ENCODE results near the gene UCN.
"Not testable (repeated sequence)": the region's sequence is repeated elsewhere in the genome, so short reads cannot be mapped to it uniquely, and the experiment has no call there.

UCN gene

GRCh38 chr2:27306136-27306535, 2.1 kb downstream of the UCN start:
- no peaks in the 10 kb centered on the region for H3K9me3 Mint-ChIP-seq
- H3K27ac Mint-ChIP-seq = no peak overlapping the region
- H3K4me3 Mint-ChIP-seq = peak overlapping the region; percentile 35

DNA sequence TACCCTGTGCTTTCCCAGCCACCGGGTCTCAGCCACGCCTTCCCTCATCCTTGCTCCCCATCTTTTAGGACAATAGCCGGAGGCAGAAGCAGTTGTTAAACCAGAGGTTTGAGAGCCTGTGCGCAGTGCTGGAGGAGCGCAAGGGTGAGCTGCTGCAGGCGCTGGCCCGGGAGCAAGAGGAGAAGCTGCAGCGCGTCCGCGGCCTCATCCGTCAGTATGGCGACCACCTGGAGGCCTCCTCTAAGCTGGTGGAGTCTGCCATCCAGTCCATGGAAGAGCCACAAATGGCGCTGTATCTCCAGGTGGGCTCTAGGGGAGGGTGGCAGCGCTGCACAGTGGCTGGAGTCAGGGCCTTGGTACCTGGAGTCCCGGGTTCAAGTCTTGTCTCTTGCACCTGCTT, 2.7 kb downstream of the UCN start:
- H3K9me3 Mint-ChIP-seq = no peaks in the 10 kb centered on the region
- H3K27ac Mint-ChIP-seq = no peak overlapping the region
- peaks cover 18% of the 10 kb centered on the region for H3K36me3 Mint-ChIP-seq (ENCODE audit: low read depth)
- peaks cover 12% of the 10 kb centered on the region for H3K4me1 Mint-ChIP-seq (ENCODE audit: low read depth)
- DNase-seq = no peak
- peaks cover 42% of the 10 kb centered on the region for H3K27me3 Mint-ChIP-seq
- H3K4me3 Mint-ChIP-seq = no peak overlapping the region

More at GRCh38 chr2:27306136-27306535, 2.1 kb downstream of the UCN start:
- peaks cover 42% of the 10 kb centered on the region for H3K27me3 Mint-ChIP-seq
- DNase-seq = peak; percentile 36
- H3K4me1 Mint-ChIP-seq (ENCODE audit: low read depth) = peaks cover 12% of the 10 kb centered on the region
- H3K36me3 Mint-ChIP-seq (ENCODE audit: low read depth) = peaks cover 22% of the 10 kb centered on the region

GRCh38 chr2:27304488-27305240, 3.6 kb downstream of the UCN start:
- H3K9me3 Mint-ChIP-seq = no peaks in the 10 kb centered on the region
- DNase-seq = no peak
- H3K27ac Mint-ChIP-seq = no peak overlapping the region
- H3K36me3 Mint-ChIP-seq (ENCODE audit: low read depth) = peaks cover 11% of the 10 kb centered on the region
- H3K4me3 Mint-ChIP-seq = no peak overlapping the region
- H3K4me1 Mint-ChIP-seq (ENCODE audit: low read depth) = peaks cover 12% of the 10 kb centered on the region
- peaks cover 42% of the 10 kb centered on the region for H3K27me3 Mint-ChIP-seq

GRCh38 chr2:27303093-27304025, 4.9 kb downstream of the UCN start:
- Mint-ChIP-seq H3K27me3 (peaks cover 45% of the 10 kb centered on the region), H3K27ac (peak overlapping the region; percentile 14), H3K4me3 (peak overlapping the region; percentile 60), H3K4me1 (ENCODE audit: low read depth) (peaks cover 12% of the 10 kb centered on the region), H3K36me3 (ENCODE audit: low read depth) (peaks cover under 1% of the 10 kb centered on the region), H3K9me3 (no peaks in the 10 kb centered on the region)
- peak; percentile 60 for DNase-seq

DNA sequence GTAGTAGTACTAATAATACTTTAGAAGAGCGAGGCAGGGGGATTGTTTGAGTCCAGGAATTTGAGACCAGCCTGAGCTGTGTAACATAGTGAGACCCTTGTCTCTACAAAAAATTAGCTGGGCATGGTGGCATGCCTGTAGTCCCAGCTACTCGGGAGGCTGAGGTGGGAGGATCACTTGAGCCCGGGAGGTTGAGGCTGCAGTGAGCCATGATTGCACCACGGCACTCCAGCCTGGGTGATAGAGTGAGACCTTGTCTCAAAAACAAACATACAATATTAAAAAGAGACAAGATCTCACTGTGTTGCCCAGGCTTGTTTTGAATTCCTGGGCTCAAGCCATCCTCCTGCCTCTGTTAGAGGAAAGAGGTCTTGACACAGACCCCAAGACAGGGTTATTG, 7.6 kb downstream of the UCN start:
- DNase-seq; H3K4me3 Mint-ChIP-seq; H3K36me3 Mint-ChIP-seq (ENCODE audit: low read depth); H3K9me3 Mint-ChIP-seq; H3K4me1 Mint-ChIP-seq (ENCODE audit: low read depth); H3K27ac Mint-ChIP-seq: not testable (repeated sequence)
- peaks cover 30% of the 10 kb centered on the region for H3K27me3 Mint-ChIP-seq

GRCh38 chr2:27298391-27299080, 9.7 kb downstream of the UCN start:
- H3K9me3 Mint-ChIP-seq = no peaks in the 10 kb centered on the region
- peaks cover 16% of the 10 kb centered on the region for H3K27me3 Mint-ChIP-seq
- H3K36me3 Mint-ChIP-seq (ENCODE audit: low read depth) = no peaks in the 10 kb centered on the region
- H3K27ac Mint-ChIP-seq = no peak overlapping the region
- no peak for DNase-seq
- H3K4me3 Mint-ChIP-seq = no peak overlapping the region
- peaks cover 5% of the 10 kb centered on the region for H3K4me1 Mint-ChIP-seq (ENCODE audit: low read depth)

GRCh38 chr2:27297195-27297594, 11.1 kb downstream of the UCN start:
- H3K27ac Mint-ChIP-seq = no peak overlapping the region
- peaks cover 24% of the 10 kb centered on the region for H3K27me3 Mint-ChIP-seq
- no peaks in the 10 kb centered on the region for H3K4me1 Mint-ChIP-seq (ENCODE audit: low read depth)
- H3K4me3 Mint-ChIP-seq = no peak overlapping the region
- H3K36me3 Mint-ChIP-seq (ENCODE audit: low read depth) = no peaks in the 10 kb centered on the region
- no peak for DNase-seq
- no peaks in the 10 kb centered on the region for H3K9me3 Mint-ChIP-seq

- Mint-ChIP-seq H3K4me1 (ENCODE audit: low read depth) (no peaks in the 10 kb centered on the region), H3K9me3 (no peaks in the 10 kb centered on the region), H3K27ac (no peak overlapping the region), H3K27me3 (peaks cover 32% of the 10 kb centered on the region), H3K4me3 (no peak overlapping the region), H3K36me3 (ENCODE audit: low read depth) (no peaks in the 10 kb centered on the region)
- no peak for DNase-seq
Observed at GRCh38 chr2:27296481-27296880, 11.8 kb downstream of the UCN start.

DNA sequence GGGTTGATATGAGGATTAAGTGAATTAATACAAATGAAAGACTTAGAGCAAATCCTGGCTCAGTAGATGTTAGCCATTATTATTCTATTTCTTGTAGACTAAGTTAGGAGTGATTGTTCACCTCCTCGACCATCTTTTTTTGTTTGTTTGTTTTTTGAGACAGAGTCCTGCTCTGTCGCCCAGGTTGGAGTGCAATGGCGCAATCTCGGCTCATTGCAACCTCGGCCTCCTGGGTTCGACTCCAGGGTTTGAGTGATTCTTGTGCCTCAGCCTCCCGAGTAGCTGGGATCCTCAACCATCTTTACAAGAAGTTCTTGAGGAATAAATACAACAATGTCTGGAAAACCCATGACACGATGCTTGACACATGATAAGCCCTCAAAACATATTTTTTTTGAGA, 13.3 kb downstream of the UCN start:
- DNase-seq = no peak
- Mint-ChIP-seq H3K36me3 (ENCODE audit: low read depth) (no peaks in the 10 kb centered on the region), H3K4me1 (ENCODE audit: low read depth) (no peaks in the 10 kb centered on the region), H3K27me3 (peaks cover 33% of the 10 kb centered on the region), H3K4me3 (no peak overlapping the region), H3K9me3 (no peaks in the 10 kb centered on the region), H3K27ac (no peak overlapping the region)

- H3K9me3 Mint-ChIP-seq = no peaks in the 10 kb centered on the region
- no peak overlapping the region for H3K27ac Mint-ChIP-seq
- H3K4me3 Mint-ChIP-seq = no peak overlapping the region
- no peaks in the 10 kb centered on the region for H3K4me1 Mint-ChIP-seq (ENCODE audit: low read depth)
- peaks cover 24% of the 10 kb centered on the region for H3K27me3 Mint-ChIP-seq
- H3K36me3 Mint-ChIP-seq (ENCODE audit: low read depth) = no peaks in the 10 kb centered on the region
- DNase-seq = no peak
Observed at GRCh38 chr2:27291865-27292264, 16.4 kb downstream of the UCN start.

DNA sequence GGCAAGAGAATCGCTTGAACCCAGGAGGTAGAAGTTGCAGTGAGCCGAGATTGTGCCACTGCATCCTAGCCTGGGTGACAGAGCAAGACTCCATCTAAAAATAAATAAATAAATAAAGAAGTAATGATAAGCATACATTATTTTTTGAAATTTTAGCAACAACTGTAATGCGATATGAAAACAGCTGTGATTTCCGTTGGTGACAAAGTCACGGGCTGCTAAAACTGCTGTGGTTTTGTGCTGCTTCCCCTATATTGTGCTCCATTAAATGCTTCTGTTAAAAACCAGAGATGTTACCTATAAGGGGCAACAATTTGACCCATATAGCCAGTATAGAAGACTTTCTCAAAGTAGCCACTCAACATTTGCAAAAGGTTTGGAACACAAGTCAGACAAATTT, 17.7 kb downstream of the UCN start:
- no peaks in the 10 kb centered on the region for H3K36me3 Mint-ChIP-seq (ENCODE audit: low read depth)
- no peaks in the 10 kb centered on the region for H3K9me3 Mint-ChIP-seq
- no peak overlapping the region for H3K27ac Mint-ChIP-seq
- no peak for DNase-seq
- no peaks in the 10 kb centered on the region for H3K4me1 Mint-ChIP-seq (ENCODE audit: low read depth)
- H3K4me3 Mint-ChIP-seq = no peak overlapping the region
- H3K27me3 Mint-ChIP-seq = peaks cover 19% of the 10 kb centered on the region

DNA sequence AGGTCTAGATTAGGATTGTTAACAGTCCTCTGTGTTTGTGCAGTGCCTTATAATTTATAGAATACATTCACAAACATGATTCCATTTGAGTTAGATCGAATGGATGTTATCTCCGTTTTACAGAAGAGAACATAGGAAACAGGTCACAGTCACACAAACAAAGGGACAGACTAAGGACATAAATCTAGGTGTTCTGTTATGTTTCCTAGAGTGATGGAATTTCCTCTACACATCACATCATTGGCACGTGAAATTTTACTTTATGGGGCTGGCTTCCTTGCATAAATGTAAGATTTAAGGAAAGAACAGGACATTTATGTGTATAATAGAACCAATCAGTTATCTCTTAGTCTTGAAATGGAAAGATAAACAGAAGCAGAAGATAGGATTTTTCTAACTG, 19.6 kb downstream of the UCN start:
- no peak for DNase-seq
- H3K27me3 Mint-ChIP-seq = peaks cover 19% of the 10 kb centered on the region
- H3K36me3 Mint-ChIP-seq (ENCODE audit: low read depth) = no peaks in the 10 kb centered on the region
- no peaks in the 10 kb centered on the region for H3K9me3 Mint-ChIP-seq
- no peak overlapping the region for H3K4me3 Mint-ChIP-seq
- no peak overlapping the region for H3K27ac Mint-ChIP-seq
- no peaks in the 10 kb centered on the region for H3K4me1 Mint-ChIP-seq (ENCODE audit: low read depth)

- no peaks in the 10 kb centered on the region for H3K36me3 Mint-ChIP-seq (ENCODE audit: low read depth)
- H3K27ac Mint-ChIP-seq = no peak overlapping the region
- no peak for DNase-seq
- no peak overlapping the region for H3K4me3 Mint-ChIP-seq
- H3K4me1 Mint-ChIP-seq (ENCODE audit: low read depth) = no peaks in the 10 kb centered on the region
- H3K9me3 Mint-ChIP-seq = no peaks in the 10 kb centered on the region
- peaks cover 22% of the 10 kb centered on the region for H3K27me3 Mint-ChIP-seq
Observed at GRCh38 chr2:27285481-27285880, 22.8 kb downstream of the UCN start.

- DNase-seq = no peak
- Mint-ChIP-seq H3K27me3 (peaks cover 22% of the 10 kb centered on the region), H3K4me3 (no peak overlapping the region), H3K9me3 (no peaks in the 10 kb centered on the region), H3K36me3 (ENCODE audit: low read depth) (no peaks in the 10 kb centered on the region), H3K27ac (no peak overlapping the region), H3K4me1 (ENCODE audit: low read depth) (peaks cover under 1% of the 10 kb centered on the region)
Observed at GRCh38 chr2:27284996-27285395, 23.2 kb downstream of the UCN start.
